Measurements from ENCODE around the gene RAB1B. TPM values are rescaled to one million over a fixed set of nuclear protein-coding genes. Genes with fewer than 3 reads are reported as not detected.

RAB1B gene
- total RNA-seq: 138 TPM
- long read RNA-seq, transcript RAB1B-201 (6 exons, 2,007 nt): major isoform, 175 of 196 reads
- long read RNA-seq, partial matches to known transcripts: 14 of 196 reads
- long read RNA-seq, other reads (novel, unspliced or antisense): 7 of 196 reads

- peak; percentile 100 for DNase-seq (ENCODE audit: low spot score)
These were observed at the start of gene RAB1B for GRCh38 chr11:66268244-66268951. RAB1B (plus strand) TSS chr11:66268639; CDS start chr11:66268680, 41 bp downstream.

GRCh38 chr11:66218846-66219620, 49.4 kb upstream of the RAB1B start:
- DNase-seq (ENCODE audit: low spot score): peak; percentile 73

- DNase-seq (ENCODE audit: low spot score): no peak
These were observed 48.4 kb upstream of the RAB1B start for GRCh38 chr11:66219846-66220565.

GRCh38 chr11:66220566-66220935, 47.9 kb upstream of the RAB1B start:
- no peak for DNase-seq (ENCODE audit: low spot score)

GRCh38 chr11:66221012-66221411, 47.4 kb upstream of the RAB1B start:
- DNase-seq (ENCODE audit: low spot score): no peak

- DNase-seq (ENCODE audit: low spot score): no peak
These were observed 46.7 kb upstream of the RAB1B start for GRCh38 chr11:66221726-66222236.

GRCh38 chr11:66222358-66223149, 45.9 kb upstream of the RAB1B start:
- peak; percentile 92 for DNase-seq (ENCODE audit: low spot score)

- DNase-seq (ENCODE audit: low spot score): no peak
These were observed 44.1 kb upstream of the RAB1B start for GRCh38 chr11:66224226-66224855.

- DNase-seq (ENCODE audit: low spot score): no peak
These were observed 43.4 kb upstream of the RAB1B start for GRCh38 chr11:66225066-66225465.

GRCh38 chr11:66226101-66226500, 42.3 kb upstream of the RAB1B start:
- no peak for DNase-seq (ENCODE audit: low spot score)

- no peak for DNase-seq (ENCODE audit: low spot score)
These were observed 40.7 kb upstream of the RAB1B start for GRCh38 chr11:66227700-66228099.

- no peak for DNase-seq (ENCODE audit: low spot score)
These were observed 39.9 kb upstream of the RAB1B start for GRCh38 chr11:66228521-66228920.

- DNase-seq (ENCODE audit: low spot score): no peak
These were observed 38.3 kb upstream of the RAB1B start for GRCh38 chr11:66230156-66230555.

- DNase-seq (ENCODE audit: low spot score): no peak
These were observed 37.5 kb upstream of the RAB1B start for GRCh38 chr11:66230978-66231377.

GRCh38 chr11:66231561-66231960, 36.9 kb upstream of the RAB1B start:
- no peak for DNase-seq (ENCODE audit: low spot score)

- DNase-seq (ENCODE audit: low spot score): no peak
These were observed 35.7 kb upstream of the RAB1B start for GRCh38 chr11:66232769-66233168.

GRCh38 chr11:66233301-66233700, 35.1 kb upstream of the RAB1B start:
- no peak for DNase-seq (ENCODE audit: low spot score)

GRCh38 chr11:66235141-66235540, 33.3 kb upstream of the RAB1B start:
- DNase-seq (ENCODE audit: low spot score): no peak

- no peak for DNase-seq (ENCODE audit: low spot score)
These were observed 30.6 kb upstream of the RAB1B start for GRCh38 chr11:66237867-66238266.

- no peak for DNase-seq (ENCODE audit: low spot score)
These were observed 29.5 kb upstream of the RAB1B start for GRCh38 chr11:66238786-66239413.

All from mesenteric fat pad (tissue), 1 donor.